DMS53 (cell line): ENCODE data around the gene PLXNA4.
A peak's percentile ranks its signal among the peaks of the same experiment; 100 is the strongest.

ENCODE experiments used
- DNase-seq: peaks from one replicate; lab custom pipeline; 2025; lab: John Stamatoyannopoulos, UW

The PLXNA4 gene

GRCh38 chr7:132592231-132592920 lies 16.1 kb upstream of the PLXNA4 start:
- DNase-seq = no peak

DNA sequence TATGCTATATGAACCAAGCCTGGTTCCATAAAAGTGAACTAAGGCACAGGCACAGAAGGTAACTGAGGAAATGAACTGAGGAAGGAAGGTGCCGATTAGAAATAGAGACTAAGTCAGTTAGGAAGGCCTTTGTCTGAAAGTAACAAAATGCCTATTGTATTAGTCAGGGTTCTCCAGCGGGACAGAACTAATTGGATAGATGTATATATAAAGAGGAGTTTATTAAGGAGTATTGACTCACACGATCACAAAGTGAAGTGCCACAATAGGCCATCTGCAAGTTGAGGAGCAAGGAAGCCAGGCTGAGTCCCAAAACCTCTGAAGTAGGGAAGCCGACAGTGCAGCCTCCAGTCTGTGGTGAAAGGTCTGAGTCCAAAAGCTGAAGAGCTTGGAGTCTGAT lies 13.9 kb upstream of the PLXNA4 start:
- DNase-seq = no peak

DNA sequence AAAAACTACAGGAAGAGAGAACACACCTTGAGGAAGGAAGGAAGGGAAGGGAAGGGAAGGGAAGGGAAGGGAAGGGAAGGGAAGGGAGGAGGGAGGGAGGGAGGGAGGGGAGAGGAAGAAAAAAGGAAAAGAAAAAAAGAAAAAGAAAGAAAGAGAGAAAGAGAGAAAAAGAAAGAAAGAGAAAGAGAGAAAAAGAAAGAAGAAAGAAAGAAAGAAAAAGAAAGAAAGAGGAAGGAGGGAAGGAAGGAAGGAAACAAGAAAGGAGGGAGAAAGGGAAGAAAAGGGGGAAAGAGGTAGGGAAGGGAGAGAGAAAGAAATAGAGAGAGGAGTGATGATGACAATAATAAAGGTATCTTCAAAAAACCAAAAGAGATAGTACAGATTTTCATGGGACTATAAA lies 12.3 kb upstream of the PLXNA4 start:
- DNase-seq = no peak

- DNase-seq = no peak
Measured at GRCh38 chr7:132584796-132585494, 8.7 kb upstream of the PLXNA4 start.

DNA sequence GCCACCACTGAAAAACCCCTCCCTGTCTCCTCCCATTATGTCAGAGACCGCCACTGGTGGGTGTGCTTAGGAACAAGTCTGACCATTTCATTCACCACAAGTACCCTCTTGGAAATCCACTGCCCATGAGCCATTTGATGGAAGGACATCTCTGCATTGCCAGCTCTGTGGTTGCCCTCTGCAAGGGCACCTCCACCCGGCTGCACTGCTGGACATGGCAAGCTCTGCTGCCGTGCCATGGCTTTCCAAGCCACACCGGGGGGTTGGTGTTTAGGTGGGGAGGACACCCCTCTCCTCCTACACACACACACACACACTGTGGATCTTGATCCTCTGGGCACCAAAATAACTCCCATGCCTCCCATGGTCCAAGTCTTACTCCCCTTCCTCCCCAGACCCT lies 5.2 kb upstream of the PLXNA4 start:
- no peak for DNase-seq

GRCh38 chr7:132580717-132581285 lies 4.5 kb upstream of the PLXNA4 start:
- DNase-seq = peak; percentile 92

- DNase-seq = peak; percentile 50
Measured at GRCh38 chr7:132580277-132580676, 4.0 kb upstream of the PLXNA4 start.

DNA sequence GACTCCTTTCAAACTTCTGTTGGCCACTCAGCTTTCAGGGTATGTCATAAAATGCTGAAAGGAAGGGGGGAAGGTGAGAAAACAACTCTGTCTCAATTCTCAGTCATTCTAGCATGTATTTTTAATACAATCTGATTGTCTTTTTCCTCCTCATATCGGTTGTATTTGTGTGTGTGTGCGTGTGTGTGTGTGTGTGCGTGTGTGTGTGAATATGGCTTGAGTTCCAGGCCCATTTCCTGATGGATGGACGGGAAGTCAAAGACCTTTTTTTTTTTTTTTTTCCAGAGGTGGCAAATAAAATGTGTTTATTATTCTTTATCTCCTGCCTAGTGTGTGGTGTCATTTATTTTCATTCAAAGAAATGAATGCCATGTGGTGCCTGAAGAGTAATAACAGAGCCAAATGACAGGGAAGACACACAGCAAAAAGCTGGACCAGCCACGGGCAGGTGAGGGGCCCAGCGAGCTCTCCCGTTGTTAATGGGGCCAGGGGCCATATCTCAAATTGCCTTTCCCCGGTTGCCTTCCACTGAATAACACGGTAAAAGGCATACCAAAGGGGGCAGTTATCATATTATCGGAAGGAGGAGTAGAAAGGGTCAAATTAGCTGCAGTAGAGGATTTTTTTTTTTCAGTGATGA lies 3.1 kb upstream of the PLXNA4 start:
- DNase-seq = no peak

- no peak for DNase-seq
Measured at GRCh38 chr7:132578826-132579225, 2.6 kb upstream of the PLXNA4 start.

DNA sequence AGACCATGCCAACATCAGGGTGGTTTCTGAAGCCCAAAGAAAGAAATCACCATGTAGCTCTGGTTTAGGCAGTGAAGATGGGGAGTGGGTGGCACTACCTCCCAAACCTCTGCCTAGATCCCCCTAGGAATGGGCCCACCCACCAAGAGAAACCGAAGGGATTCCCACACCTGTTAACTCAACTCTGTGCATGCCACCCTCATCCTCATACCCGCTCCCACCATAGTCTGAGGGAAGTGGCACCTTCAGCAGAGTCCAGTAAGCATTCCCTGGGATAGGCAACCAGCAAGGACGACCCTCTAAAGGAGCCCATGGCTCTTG lies 1.7 kb upstream of the PLXNA4 start:
- DNase-seq = no peak

DNA sequence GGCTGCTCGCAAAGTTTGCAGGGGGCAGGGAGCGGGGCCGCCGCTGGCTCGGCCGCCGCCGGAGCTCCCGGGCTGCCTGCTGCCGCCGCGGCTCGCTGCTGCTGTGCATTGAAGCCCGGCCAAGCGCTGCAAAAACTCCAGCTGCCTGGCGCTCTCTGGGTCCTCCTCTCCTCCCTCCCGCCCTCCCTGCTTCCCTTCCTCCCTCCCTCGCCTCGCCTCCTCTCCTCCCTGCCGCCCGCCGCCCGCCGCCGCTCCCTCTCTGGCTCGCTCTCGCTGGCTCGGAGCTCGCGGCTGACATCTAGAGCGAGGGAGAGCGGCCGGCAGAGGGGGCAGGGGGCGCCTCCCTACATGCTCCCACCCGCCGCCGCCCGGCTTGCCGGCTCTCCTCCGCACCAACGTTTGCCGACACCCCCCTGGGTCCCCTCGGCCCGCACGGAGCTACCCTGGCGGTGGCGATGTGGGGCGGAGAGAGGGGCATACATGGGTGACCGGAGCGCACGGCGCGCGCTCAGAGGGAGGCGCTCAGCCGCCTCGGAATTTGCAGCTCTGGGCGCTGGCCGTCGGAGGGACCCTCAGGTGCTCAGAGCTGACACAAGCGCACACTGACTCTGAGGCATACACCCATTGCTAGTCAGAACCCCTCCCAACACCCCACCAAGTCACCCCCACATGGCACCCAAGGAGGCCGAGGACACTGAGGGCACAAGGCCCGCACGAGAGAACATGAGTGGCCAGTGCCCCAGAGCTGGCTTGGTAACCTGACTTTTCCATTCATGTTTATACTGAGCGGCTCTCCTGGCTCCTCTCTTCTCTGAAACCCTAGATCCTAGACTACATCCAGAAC lies 1.2 kb upstream of the PLXNA4 start:
- DNase-seq = peak; percentile 71

DNA sequence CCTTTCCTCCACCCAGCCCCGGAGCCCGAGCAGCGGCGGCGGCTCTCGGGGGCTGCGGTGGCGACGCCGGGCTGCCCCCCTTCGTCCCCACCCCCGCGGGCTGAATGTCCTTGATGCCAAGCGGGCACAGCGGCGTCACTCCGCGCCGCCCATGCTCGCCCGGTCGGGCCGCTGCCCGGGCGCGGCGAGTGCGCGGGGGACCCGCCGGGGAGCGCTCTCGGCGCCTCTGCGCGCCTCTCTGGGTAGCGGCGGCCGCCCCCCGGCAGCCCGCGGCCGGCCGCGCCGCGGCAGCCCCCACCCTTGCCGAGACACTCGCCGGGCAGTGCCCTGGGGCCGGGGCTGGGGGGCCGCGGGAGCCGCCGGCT lies 433 bp upstream of the PLXNA4 start:
- DNase-seq = peak; percentile 16

DNA sequence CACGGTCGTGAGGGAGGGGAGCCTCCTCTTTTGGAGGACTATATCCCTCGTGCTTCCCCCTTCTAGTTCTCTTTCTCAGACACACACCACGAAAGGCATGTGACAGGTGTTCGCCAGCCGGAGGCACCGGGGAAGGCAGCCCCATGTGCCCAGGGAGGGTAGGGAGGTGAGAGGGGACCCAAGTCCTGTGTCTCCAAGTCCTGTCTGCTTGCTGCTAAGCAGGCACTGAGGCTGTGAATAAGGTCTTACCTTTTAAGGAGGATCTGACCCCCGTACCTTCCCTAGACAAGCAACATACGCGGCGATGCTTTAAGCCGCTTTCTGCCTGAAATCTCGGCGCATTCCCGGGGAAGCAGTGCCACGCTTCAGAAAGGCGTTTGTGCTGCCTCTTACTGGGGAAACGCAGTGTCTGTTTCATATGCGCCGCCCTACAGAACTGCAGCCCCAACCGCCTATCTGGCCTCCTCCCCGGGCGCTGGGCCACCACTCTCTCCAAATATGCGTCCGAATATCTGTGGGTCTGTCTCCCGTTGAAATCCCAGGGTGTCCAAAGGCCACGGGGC lies 770 bp downstream of the PLXNA4 start:
- peak; percentile 56 for DNase-seq

GRCh38 chr7:132574223-132574622 lies 2.0 kb downstream of the PLXNA4 start:
- DNase-seq = no peak

DNA sequence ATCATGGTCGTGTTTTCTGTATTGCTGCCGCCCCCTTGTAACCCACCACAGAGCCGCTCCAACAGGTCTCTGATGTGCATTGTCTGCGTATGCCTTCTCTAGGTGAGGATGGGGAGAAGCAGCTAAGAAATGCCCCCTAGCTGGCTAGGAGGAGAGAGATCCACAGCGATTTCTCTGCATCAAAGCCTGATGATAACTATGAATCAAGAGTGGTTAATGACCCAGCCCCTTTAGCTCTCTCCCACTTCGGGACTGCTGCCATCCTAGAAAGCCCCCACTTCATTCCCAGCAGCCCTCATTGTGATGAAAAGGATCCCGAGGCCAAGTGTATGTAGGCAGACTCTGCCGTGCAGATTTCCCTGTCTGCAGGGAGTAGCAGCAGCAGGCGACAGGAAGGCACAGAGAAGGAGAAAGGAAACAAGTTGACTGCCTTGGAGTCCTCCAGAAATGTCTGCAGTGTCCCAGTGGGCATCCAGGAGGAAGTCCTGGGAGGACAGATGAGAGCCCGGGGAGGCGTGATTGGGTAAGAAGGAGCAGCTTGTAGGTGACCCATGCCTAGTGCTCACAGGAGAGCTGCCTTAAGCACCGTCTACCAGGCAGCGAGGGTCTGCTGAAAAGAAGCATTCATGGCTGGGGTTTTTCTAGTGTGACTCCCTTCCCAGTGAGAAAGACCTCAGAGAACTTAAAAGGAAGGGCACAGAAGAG lies 2.9 kb downstream of the PLXNA4 start:
- no peak for DNase-seq

- DNase-seq = no peak
Measured at GRCh38 chr7:132572526-132572925, 3.7 kb downstream of the PLXNA4 start.

DNA sequence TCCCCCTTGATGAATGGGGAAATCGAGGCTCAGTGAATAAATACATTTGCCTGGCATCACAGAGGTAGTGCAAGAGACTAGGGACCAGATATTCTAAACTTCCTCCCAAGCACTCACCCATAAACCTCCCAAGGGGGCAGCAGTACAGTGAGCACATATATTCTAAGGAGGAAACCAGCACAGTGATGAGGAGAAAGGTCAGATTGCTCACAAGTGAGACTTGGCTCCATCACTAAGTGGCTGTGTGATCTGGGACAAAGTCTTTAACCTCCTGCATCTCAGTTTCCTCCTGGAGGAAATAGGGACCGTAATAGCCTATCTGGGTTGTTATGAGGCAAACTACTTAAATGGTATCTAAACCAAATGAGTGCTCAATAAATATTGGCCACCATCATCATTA lies 4.3 kb downstream of the PLXNA4 start:
- DNase-seq = no peak

GRCh38 chr7:132569884-132570614 lies 6.2 kb downstream of the PLXNA4 start:
- DNase-seq = no peak

DNA sequence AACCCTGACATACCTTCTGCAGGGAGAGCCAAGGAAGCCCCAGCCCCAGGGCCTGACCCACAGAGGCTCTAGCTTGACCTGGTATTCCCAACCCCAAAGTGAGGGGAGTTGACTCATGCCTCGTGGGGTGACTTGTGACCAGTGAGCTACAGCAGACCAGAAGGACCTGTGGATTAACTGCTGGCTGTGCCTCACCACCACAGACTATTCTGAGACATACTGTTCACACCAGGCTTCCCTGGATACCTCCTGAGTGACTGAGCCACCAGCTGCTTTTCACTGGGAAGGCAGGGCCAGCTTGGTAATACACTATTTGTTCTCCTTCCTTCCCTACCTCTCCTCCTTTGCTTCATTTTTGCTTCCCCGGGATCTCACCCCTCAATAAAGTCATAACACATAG lies 7.3 kb downstream of the PLXNA4 start:
- DNase-seq = no peak

- DNase-seq = no peak
Measured at GRCh38 chr7:132565885-132566284, 10.4 kb downstream of the PLXNA4 start.

DNA sequence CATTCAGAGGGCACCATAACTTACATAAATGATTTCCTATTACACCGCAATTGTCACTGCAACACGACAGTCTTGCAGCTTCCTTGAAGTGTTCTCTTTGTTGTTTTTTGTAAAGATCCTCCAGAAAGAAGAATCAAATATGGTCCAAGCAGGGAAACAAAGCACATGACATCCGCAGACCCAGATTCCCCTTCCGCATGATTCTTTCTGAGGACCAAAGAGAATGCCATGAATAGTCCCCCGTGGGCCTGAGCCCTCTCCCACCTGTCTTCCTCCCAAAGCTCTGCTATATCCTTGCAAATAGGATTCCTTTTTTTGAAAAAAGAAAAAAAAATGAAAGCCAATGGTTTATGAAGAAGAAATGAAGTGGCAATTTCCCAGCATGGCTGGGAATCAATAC lies 10.8 kb downstream of the PLXNA4 start:
- DNase-seq = no peak
